Mesendoderm (in vitro differentiated cells): ENCODE results near the gene OR2F1.

Experiments used
- DNase-seq: peaks from one replicate; pipeline ENCODE4 v3.0.0; 2013
- H2AK5ac ChIP-seq: 2 replicates; pipeline ENCODE4 v1.6.1; 2013; ENCODE audit warnings: low read length, inconsistent platforms
- H2BK120ac ChIP-seq: 2 replicates; pipeline ENCODE4 v1.6.1; 2013; ENCODE audit warnings: low read depth, mild to moderate bottlenecking, low read length, moderate library complexity, mixed read lengths
- H2BK15ac ChIP-seq: replicated peaks from 2 replicates; pipeline ENCODE4 v1.6.1; 2013; ENCODE audit warnings: low read depth, mild to moderate bottlenecking, moderate library complexity
- H2BK5ac ChIP-seq: 2 replicates; pipeline ENCODE4 v1.6.1; 2013; ENCODE audit warnings: low read length, inconsistent platforms
- H3K18ac ChIP-seq: 2 replicates; pipeline ENCODE4 v1.6.1; 2013; ENCODE audit warnings: mild to moderate bottlenecking, low read length, mixed read lengths
- H3K23ac ChIP-seq: one replicate; pipeline ENCODE4 v1.6.1; 2013; ENCODE audit warnings: low read length
- H3K27ac ChIP-seq: 2 replicates; pipeline ENCODE4 v1.5.1; 2013; ENCODE audit warnings: low read depth, mild to moderate bottlenecking, inconsistent platforms, low read length, moderate library complexity
- H3K27me3 ChIP-seq: 2 replicates; pipeline ENCODE4 v1.6.1; 2013; ENCODE audit warnings: low read length, control low read depth, mild to moderate bottlenecking, inconsistent platforms; ENCODE audit not compliant: insufficient read depth, poor library complexity
- H3K36me3 ChIP-seq: 2 replicates; pipeline ENCODE4 v1.6.1; 2013; ENCODE audit warnings: low read length, inconsistent platforms; ENCODE audit not compliant: control insufficient read depth, insufficient read depth
- H3K4ac ChIP-seq: one replicate; pipeline ENCODE4 v1.6.1; 2013; ENCODE audit warnings: low read depth, mild to moderate bottlenecking, low read length, moderate library complexity
- H3K4me1 ChIP-seq: 2 replicates; pipeline ENCODE4 v1.6.1; 2013; ENCODE audit warnings: low read depth, low read length, inconsistent platforms; ENCODE audit not compliant: control insufficient read depth
- H3K4me2 ChIP-seq: 2 replicates; pipeline ENCODE4 v1.6.1; 2013; ENCODE audit warnings: low read length
- H3K4me3 ChIP-seq: 2 replicates; pipeline ENCODE4 v1.5.1; 2013; ENCODE audit warnings: mild to moderate bottlenecking, low read length
- H3K56ac ChIP-seq: one replicate; pipeline ENCODE4 v1.6.1; 2013; ENCODE audit warnings: low read length
- H3K79me1 ChIP-seq: 2 replicates; pipeline ENCODE4 v1.6.1; 2013; ENCODE audit warnings: low read length, inconsistent platforms
- H3K79me2 ChIP-seq: 2 replicates; pipeline ENCODE4 v1.6.1; 2013; ENCODE audit warnings: mild to moderate bottlenecking, low read length; ENCODE audit not compliant: control insufficient read depth, insufficient read depth
- H3K9ac ChIP-seq: 2 replicates; pipeline ENCODE4 v1.6.1; 2013; ENCODE audit warnings: low read length, inconsistent platforms
- H4K5ac ChIP-seq: one replicate; pipeline ENCODE4 v1.6.1; 2013; ENCODE audit warnings: low read length
- H4K8ac ChIP-seq: one replicate; pipeline ENCODE4 v1.6.1; 2013; ENCODE audit warnings: low read depth, mild to moderate bottlenecking, control low read depth, low read length, moderate library complexity
- WGBS: extraction: QIAGEN DNeasy Blood & Tissue Kit; methylation state at CpG from one replicate; pipeline ENCODE4 v1.1.7; 2013; ENCODE audit warnings: low lambda C conversion rate, missing lambda C conversion rate; ENCODE audit not compliant: insufficient coverage; ENCODE audit errors: extremely low coverage; 5-methylcytosine and 5-hydroxymethylcytosine counted together

The OR2F1 gene

GRCh38 chr7:144011458-144012230 lies 57.0 kb downstream of the OR2F1 start:
- Histone ChIP-seq H3K4me2 (no peak overlapping the region), H3K23ac (no peak overlapping the region), H3K27ac (no peak overlapping the region), H3K9ac (no peak overlapping the region), H2BK15ac (no peak overlapping the region), H3K4me3 (no peak overlapping the region), H2AK5ac (no peak overlapping the region), H3K4me1 (no peaks in the 10 kb centered on the region), H3K4ac (no peak overlapping the region), H3K79me1 (no peaks in the 10 kb centered on the region), H2BK120ac (no peak overlapping the region), H3K36me3 (no peaks in the 10 kb centered on the region), H4K5ac (no peak overlapping the region), H2BK5ac (no peak overlapping the region), H4K8ac (no peak overlapping the region), H3K56ac (no peak overlapping the region), H3K18ac (no peak overlapping the region), H3K79me2 (no peaks in the 10 kb centered on the region), H3K27me3 (no peaks in the 10 kb centered on the region)
- no CpG with 5 or more reads among the region's 5 CpGs for WGBS
- DNase-seq = no peak
